Measurements from ENCODE around the gene PSMC2.
"Not testable (repeated sequence)": the region's sequence is repeated elsewhere in the genome, so short reads cannot be mapped to it uniquely, and the experiment has no call there.

PSMC2 gene

DNA sequence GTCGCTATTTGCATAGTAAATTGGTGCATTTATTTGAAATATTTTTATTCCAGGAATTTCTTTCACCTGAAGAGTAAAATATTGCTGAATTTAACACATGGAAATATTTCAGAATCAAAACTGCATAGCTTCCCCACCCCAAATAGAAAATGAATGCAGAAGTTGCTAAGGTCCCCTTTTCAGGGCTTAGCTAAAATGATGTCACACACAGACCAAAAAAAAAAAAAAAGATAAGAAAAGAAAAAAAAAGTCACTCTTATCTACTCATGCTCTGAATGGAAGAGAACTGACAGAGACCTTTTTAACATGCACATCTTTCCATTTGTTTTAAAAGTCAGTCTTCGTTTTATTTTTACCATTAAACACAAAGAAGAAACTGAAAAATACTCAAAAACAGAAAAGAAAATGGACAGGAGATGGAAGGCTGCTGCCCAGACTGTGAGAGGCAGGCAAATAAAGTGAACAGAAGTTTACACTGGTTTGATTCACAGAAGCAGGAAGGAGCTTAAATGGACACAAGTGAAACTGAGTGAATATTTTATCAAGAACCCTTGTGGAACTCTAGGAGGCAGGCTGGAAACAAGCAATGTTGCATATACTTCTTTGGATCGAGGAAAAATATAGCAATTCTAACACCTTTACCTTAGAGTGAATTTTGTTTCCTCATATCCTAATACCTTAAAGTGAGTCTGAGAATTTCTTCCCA lies 32.0 kb downstream of the PSMC2 start:
- DNase-seq: no peak

DNA sequence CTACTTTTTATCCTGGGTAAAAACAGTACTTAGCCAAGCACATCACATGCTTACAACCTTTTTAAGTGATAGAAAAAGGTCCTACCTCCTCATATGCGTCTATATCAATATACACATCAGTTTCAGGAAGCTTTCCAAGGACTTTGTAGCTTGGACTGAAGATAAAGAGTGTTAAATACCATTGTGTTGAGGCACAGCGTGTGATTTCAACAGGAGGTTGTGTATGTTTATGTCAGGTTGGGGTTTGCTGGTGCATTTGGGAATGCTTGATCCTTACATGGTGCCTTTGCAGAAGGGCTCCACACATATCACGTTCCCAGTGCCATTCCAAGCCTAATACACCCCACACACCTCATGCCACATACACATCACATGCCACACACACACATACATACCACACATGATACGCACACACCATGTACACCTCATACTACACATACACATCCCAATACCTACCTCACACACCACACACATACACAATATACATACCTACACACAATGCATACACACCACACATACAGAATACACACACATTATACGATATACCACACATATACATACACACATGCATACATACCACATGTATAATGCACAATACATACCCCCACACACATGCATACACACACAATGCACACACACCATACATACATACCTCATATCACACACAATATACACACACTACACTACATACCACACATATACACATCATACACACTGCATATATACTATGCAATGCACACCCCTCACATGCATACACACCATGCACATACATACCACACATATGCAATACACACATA lies 33.1 kb downstream of the PSMC2 start:
- no peak for DNase-seq

DNA sequence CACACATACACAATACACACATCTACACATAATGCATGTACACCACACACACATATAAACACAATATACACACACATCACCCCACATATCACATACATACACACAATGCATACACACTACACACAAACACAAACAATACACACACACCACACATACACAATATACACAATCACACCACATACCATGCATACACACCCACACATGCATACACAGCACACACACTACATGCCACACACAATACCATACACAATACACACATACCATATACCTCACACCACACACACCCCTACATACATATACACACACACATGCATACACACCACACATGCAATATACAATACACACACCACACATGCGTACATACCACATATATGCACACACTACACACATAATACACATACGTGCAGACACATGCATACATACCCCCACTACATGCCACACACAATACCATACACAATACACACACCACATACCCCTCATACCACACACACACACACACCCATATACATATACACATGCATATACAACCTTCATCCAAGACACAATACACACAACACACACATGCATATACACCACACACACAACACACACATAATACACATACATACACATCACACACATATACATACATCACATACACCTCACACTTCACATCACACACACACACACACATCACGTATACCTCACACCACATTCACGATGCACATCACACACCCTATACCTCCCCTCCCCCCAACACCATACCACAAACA lies 34.0 kb downstream of the PSMC2 start:
- DNase-seq: no peak

DNA sequence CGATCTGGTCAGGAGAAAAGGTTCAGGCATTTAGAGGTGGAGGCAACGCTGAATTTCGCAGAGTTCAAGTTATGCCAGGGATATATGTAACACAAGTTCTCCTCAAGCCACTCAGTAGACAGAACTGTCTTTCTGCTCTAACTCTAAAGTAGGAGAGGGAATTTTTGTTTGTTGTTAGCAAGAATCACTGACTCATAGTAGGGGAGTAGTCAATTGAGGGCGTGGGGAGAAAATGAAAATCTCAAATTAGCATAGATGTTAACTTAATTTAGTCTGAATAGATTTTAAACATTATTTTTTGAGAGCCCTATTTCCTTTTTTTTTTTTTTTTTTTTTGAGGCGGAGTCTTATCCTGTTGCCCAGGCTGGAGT lies 34.6 kb downstream of the PSMC2 start:
- no peak for DNase-seq

DNA sequence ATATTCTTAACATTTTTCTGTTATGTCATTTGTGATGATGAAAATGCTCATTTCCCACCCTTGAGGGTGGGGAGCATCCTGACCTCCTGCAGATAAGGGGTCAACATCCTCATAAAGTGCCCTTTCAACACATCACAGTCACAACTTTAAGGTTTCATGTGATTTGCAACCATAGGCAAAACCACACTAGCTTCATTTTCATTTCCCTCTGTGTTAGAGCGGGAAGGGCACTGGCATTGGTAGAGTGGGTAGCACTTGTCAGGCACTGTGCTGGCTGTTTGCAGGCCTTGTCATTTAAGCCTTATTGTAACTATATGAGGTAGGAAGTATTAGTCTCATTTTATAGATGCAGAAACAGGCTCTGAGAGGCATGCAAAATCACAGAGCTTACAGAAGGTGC lies 39.8 kb downstream of the PSMC2 start:
- DNase-seq: no peak

DNA sequence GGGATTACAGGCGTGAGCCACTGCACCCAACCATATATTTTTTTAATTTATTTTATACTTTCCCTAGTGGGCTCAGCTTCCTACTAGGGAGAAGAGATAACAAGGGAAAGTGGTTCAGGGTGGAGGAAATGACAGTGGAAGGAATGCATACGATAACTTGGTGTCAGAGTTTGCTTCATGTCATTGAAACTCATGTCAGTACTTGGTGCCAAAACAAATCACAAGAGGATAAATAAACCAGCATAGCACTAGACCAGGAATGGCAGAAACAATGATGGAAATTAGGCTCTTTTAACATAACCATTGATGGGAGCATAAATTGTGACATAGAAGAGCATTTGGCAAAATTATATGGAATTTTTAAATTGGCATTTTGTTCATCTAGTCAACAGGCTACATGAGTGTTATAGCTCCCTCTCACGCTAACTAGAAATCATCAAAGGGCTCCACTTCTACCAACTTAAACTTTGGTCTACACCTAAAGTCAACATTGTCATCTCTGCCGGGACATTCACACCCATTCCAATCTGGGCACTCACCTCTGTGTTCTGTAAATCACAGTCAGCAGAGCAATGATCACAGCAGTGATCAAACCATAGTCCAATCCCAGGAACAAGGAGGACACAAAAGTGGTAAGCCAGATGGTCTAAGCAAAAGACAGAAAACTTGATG lies 41.2 kb downstream of the PSMC2 start:
- no peak for DNase-seq

DNA sequence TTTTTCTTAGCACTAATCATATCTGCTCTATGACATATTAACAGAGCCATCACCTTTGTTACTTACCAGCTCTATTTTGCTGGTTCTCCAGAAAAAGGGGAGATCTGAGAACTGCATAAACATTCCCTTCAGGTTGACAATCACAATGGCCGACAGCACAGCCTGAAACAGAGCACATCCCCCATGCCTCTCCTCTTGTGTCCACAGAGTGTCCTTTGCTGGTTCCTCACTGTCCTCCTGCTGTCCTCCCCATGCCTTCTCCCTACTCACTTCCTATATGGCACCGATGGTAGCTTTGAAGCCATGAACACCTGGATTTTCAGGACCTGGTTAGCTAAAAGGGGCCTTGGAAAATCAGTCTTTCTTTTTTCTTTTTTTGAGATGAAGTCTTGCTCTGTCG lies 41.8 kb downstream of the PSMC2 start:
- no peak for DNase-seq

DNA sequence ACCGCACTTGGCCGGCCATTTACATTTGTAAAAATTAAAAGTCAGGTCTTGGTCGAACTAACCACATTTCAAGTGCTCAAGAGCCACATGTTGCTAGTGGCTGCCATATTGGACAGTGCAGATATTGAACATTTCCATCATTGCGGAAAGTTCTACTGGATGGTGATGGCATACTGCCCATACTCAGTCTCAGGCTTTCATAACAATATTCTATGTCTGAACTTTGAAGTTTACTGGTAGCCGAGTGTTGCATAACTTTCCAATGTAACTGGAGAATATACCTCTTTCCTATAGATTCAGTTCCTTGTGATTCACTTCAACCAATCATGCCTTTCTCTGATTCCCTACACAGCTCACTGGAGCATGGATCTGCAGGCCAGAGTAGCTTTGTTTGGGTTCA lies 43.7 kb downstream of the PSMC2 start:
- no peak for DNase-seq

DNA sequence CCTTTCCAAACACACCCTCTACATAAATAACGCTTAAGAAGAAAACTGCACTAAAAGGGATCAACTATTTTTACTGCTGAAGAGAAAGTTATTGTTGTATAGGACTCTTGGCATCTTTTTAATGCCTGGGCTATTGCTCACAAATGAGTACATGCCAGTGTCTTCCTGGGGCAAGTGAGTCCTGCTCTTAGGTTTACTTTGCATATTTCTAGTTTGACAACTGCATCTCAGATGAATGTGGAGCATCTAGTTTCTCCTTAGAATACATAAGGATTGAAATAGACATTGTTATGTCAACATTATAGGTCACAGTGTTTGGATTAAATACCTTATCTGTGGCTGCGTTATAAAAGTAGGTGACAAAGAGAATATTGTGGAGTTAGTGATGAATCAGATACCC lies 44.5 kb downstream of the PSMC2 start:
- no peak for DNase-seq

DNA sequence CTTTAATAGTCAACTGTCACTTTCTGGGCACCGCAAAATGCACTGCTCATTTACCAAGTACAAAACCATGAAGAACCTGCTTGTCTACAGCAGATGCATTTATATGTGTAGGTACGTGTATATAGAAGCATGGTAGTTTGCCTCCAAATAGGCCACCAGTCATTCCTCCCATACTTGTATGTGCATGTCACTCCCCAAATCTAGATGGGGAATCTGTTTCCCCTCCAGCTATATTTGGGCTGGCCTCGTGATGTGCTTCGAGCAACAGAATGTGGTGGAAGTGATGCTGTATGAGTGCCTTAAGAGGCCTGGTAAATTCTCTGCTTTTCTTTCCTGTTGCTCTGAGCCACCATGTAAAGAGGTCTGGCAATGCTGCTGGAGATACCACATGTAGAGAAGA lies 47.1 kb downstream of the PSMC2 start:
- no peak for DNase-seq

DNA sequence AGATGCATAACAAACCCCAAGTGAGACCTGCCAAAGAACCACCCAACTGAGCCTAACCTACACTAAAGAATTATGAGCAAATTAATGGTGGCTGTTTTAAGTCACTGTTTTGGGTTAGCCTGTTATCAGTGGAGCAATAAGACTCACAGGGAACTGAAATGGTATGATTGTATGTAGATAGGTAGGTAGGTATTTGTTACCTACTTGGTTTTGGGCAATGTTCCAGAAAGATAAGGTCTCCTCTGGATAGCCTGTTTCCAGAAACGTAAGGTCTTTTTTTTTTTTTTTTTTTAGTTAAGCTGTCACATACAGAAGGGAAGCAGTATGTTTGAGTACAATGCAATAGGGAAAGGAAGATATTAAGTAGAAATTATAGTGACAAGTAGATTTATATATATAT lies 47.6 kb downstream of the PSMC2 start:
- no peak for DNase-seq

DNA sequence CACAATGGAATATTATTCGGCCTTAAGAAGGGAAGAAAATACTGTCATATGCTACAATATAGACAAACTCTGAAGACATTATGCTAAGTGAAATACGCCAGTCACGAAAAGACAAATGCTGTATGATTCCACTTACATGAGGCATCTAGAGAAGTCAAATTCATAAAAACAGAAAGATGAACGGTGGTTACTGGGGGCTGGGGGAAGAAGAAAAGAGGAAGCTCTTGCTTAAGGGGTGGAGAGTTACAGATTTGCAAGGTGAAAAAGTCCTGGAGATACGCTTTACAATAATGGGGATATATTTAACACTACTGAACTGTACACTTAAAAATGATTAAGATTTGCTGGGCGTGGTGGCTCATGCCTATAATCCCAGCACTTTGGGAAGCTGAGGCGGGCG lies 49.0 kb downstream of the PSMC2 start:
- DNase-seq: no peak

DNA sequence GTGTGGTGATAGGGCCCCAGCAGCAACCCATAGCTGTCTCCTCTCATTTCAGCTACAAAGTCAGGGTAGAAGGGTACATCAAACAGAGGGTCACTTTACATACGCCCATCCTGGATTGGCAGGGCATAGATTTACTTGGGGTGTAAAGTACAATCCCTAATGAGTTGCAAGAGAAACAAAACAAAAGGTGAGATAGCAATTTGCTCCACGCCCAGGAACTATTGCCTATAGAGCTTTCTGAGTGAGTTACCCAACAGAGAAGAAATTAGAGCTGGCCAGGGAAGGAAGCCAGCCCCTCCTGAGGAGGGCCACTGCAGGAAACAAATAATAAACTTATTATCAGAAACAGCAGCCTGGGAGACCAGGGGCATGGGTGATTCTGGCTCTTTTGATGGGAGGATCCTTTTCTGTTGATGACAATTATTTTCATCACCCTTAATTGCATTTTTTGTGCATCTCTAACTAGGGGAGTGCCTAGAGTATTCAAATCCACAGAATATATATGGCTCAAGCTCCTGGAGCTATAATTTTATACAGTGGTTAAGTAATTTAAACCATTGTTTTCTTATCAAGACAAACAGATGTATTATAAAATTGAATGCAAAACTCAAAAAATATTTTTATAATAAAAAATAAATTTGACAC lies 51.2 kb downstream of the PSMC2 start:
- no peak for DNase-seq

DNA sequence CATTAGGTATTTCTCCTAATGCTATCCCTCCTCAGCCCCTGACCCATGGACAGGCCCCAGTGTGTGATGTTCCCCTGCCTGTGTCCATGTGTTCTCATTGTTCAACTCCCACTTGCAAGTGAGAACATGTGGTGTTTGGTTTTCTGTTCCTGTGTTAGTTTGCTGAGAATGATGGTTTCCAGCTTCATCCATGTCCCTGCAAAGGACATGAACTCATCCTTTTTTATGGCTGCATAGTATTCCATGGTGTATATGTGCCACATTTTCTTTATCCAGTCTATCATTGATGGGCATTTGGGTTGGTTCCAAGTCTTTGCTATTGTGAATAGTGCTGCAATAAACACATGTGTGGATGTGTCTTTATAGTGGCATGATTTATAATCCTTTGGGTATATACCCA lies 52.2 kb downstream of the PSMC2 start:
- not testable (repeated sequence) for DNase-seq

DNA sequence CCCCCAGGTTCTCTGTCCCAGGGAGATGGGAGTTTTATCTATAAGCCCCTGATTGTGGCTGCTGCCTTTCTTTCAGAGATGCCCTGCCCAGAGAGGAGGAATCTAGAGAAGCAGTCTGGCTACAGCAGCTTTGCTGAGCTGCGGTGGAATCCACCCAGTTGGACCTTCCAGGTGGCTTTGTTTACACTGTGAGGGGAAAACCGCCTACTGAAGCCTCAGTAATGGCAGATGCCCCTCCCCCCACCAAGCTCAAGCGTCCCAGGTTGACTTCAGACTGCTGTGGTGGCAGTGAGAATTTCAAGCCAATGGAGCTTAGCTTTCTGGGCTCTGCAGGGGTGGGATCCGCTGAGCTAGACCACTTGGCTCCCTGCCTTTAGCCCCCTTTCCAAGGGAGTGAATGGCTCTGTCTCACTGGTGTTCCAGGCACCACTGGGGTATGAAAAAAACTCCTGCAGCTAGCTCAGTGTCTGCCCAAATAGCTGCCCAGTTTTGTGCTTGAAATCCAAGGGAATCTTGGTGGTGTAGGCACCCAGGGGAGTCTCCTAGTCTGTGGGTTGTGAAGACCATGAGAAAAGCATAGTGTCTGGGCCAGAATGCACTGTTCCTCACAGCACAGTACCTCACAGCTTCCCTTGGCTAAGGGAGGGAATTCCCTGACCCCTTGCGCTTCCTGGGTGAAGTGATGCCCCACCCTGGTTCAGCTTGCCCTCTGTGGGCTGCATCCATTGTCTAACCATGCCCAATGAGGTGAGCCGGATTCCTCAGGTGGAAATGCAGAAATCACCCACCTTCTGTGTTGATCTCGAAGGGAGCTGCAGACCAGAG lies 58.6 kb downstream of the PSMC2 start:
- not testable (repeated sequence) for DNase-seq

DNA sequence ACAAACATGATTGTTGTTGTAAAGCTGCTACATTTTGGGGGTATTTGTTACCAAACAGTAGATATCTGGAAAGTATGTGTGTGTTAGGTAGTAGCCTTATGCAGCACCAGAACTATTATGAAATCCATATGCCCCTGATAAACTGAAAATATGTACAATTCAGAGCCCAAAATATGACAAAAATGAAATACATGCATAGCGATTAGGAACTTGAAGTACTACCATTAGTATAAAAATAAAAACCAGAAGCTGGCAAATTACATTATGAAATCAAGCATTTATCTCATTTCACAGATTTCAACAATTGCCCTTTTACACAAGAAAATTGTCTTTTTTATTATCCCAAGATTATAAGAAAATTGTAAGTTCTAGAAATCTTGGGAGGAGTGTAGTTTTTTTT lies 64.7 kb downstream of the PSMC2 start:
- DNase-seq: no peak

DNA sequence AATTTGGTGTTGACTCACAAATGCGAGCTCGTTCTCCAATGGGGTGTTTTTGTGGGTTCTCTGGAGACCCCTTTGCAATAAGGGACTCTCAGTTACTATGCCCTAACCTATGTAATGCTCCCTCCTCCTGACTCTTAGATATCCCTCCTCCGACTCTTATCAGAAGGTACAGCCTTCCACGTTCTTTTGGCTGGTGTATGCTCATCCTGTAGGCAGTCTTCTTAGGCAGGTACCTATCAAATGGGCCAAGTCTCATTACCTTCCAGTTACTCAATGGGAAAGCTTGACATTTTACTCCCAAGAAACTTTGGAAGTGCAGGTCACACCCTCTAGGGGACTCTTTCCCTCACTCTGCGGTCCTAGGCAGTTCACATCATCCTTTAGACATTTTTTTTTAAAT lies 66.0 kb downstream of the PSMC2 start:
- no peak for DNase-seq

DNA sequence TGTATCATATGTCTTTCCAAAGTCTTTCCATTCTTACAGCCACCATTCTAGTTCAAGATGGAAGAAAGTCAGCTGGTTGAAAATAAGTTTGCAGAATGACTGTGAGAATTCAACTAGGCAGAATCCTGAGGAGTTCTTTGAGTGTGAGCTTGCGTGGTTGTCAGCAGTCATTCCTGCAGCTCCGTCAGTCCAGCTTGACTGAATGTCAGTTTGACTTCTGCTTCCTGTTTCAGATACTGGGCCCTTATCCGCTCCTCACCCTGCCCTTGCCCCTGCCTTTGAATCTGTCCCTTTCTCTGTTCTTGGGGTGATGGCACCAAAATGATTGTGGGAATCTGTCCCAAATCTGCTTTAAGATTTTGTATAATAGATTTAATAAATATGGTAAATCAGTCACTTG lies 70.8 kb downstream of the PSMC2 start:
- no peak for DNase-seq
